Dermis blood vessel endothelial cell (primary cell): ENCODE measurements around the gene MYH9. TPM values are rescaled to one million over a fixed set of nuclear protein-coding genes. Genes with fewer than 3 reads are reported as not detected.

Experiments
- DNase-seq: peaks from one replicate; pipeline ENCODE4 v3.0.0; 2010
- total RNA-seq: library from RNA; depleted of rRNA; stranded (reverse); fragments of >200 nt; gene quantifications from 2 replicates; pipeline ENCODE4 v1.2.3, GENCODE V29; 2014

Gene MYH9
- total RNA-seq, 1 donor from 2014 or later = 803 TPM

- peak; percentile 36 for DNase-seq
Measured at GRCh38 chr22:36385491-36386350, 2.0 kb downstream of the MYH9 start.

GRCh38 chr22:36384766-36385481, 2.8 kb downstream of the MYH9 start:
- peak; percentile 71 for DNase-seq

- DNase-seq = peak; percentile 64
Measured at GRCh38 chr22:36383110-36383581, 4.6 kb downstream of the MYH9 start.

GRCh38 chr22:36381513-36382128, 6.1 kb downstream of the MYH9 start:
- DNase-seq = no peak

GRCh38 chr22:36379593-36380361, 8.0 kb downstream of the MYH9 start:
- peak; percentile 48 for DNase-seq

GRCh38 chr22:36378869-36379217, 8.9 kb downstream of the MYH9 start:
- no peak for DNase-seq

- DNase-seq = no peak
Measured at GRCh38 chr22:36378080-36378868, 9.5 kb downstream of the MYH9 start.

GRCh38 chr22:36377022-36377631, 10.6 kb downstream of the MYH9 start:
- DNase-seq = peak; percentile 33

GRCh38 chr22:36376265-36376664, 11.5 kb downstream of the MYH9 start:
- no peak for DNase-seq

- peak; percentile 49 for DNase-seq
Measured at GRCh38 chr22:36375071-36375980, 12.4 kb downstream of the MYH9 start.

GRCh38 chr22:36374603-36375024, 13.2 kb downstream of the MYH9 start:
- peak; percentile 84 for DNase-seq

GRCh38 chr22:36373258-36373579, 14.5 kb downstream of the MYH9 start:
- DNase-seq = peak; percentile 51

GRCh38 chr22:36371920-36372319, 15.8 kb downstream of the MYH9 start:
- no peak for DNase-seq

- DNase-seq = peak; percentile 75
Measured at GRCh38 chr22:36369922-36370791, 17.6 kb downstream of the MYH9 start.

- peak; percentile 60 for DNase-seq
Measured at GRCh38 chr22:36369004-36369921, 18.5 kb downstream of the MYH9 start.

GRCh38 chr22:36368359-36368983, 19.3 kb downstream of the MYH9 start:
- DNase-seq = peak; percentile 88

GRCh38 chr22:36367479-36367878, 20.3 kb downstream of the MYH9 start:
- DNase-seq = no peak

GRCh38 chr22:36367066-36367465, 20.7 kb downstream of the MYH9 start:
- no peak for DNase-seq
